Measurements from ENCODE around the gene JPT2.
A peak's percentile ranks its signal among the peaks of the same experiment; 100 is the strongest.
"Not testable (repeated sequence)": the region's sequence is repeated elsewhere in the genome, so short reads cannot be mapped to it uniquely, and the experiment has no call there.

JPT2 gene

GRCh38 chr16:1719559-1720229, 41.6 kb downstream of the JPT2 start:
- H3K4me1 ChIP-seq (ENCODE audit: insufficient read depth, low read length): peaks cover 23% of the 10 kb centered on the region
- H3K4me2 ChIP-seq (ENCODE audit: insufficient read depth, low read length); H3K9ac ChIP-seq (ENCODE audit: low read depth, low read length); H2AFZ ChIP-seq (ENCODE audit: low read depth, low read length); ATAC-seq (ENCODE audit: insufficient read depth, low read depth); H3K9me3 ChIP-seq (ENCODE audit: insufficient read depth, low read length, severe bottlenecking); H3K27me3 ChIP-seq (ENCODE audit: insufficient read depth, low read length, poor library complexity); H3K4me3 ChIP-seq (ENCODE audit: low read depth in 1 of 2, low read length in 2 of 2); DNase-seq; H3K27ac ChIP-seq (ENCODE audit: low read length): not testable (repeated sequence)
- H4K20me1 ChIP-seq (ENCODE audit: insufficient read depth, low read length): peaks cover 26% of the 10 kb centered on the region
- peaks cover 52% of the 10 kb centered on the region for H3K79me2 ChIP-seq (ENCODE audit: insufficient read depth, low read length)
- H3K36me3 ChIP-seq (ENCODE audit: insufficient read depth, low read length): peaks cover 16% of the 10 kb centered on the region

DNA sequence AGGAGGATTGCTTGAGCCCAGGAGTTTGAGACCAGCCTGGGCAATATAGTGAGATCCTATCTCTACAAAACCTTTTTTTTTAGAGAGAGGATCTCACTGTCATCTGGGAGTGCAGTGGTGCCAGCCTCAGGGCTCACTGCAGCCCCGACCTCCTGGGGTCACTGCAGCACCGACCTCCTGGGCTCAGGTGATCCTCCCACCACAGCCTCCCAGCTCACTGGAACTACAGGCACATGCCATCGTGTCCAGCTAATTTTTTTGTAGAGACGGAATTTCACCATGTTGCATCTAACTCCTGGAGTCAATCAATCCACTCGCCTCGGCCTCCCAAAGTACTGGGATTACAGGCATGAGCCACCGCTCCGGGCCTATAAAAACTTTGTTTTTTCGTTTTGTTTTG, 43.3 kb downstream of the JPT2 start:
- TF ChIP-seq EZH2 (IDR thresholded peaks at IDR 0.05; ENCODE audit: borderline replicate concordance, low read depth, low read length, severe bottlenecking) (no peak), CTCF (IDR thresholded peaks at IDR 0.05; ENCODE audit: borderline replicate concordance, extremely low read depth, low read length, poor library complexity, severe bottlenecking) (no peak)
- H3K27me3 ChIP-seq (ENCODE audit: insufficient read depth, low read length, poor library complexity): no peaks in the 10 kb centered on the region
- H4K20me1 ChIP-seq (ENCODE audit: insufficient read depth, low read length): peaks cover 22% of the 10 kb centered on the region
- no peaks in the 10 kb centered on the region for H3K9me3 ChIP-seq (ENCODE audit: insufficient read depth, low read length, severe bottlenecking)
- H3K36me3 ChIP-seq (ENCODE audit: insufficient read depth, low read length): peaks cover 18% of the 10 kb centered on the region
- no peak for ATAC-seq (ENCODE audit: insufficient read depth, low read depth)
- no peak overlapping the region; the same call in 1 of the 2 replicates for H3K4me2 ChIP-seq (ENCODE audit: insufficient read depth, low read length)
- peaks cover 38% of the 10 kb centered on the region for H3K79me2 ChIP-seq (ENCODE audit: insufficient read depth, low read length)
- no peak overlapping the region for H3K27ac ChIP-seq (ENCODE audit: low read length)
- no peak overlapping the region for H2AFZ ChIP-seq (ENCODE audit: low read depth, low read length)
- H3K4me1 ChIP-seq (ENCODE audit: insufficient read depth, low read length): peaks cover 23% of the 10 kb centered on the region
- no peak for DNase-seq
- no peak overlapping the region for H3K9ac ChIP-seq (ENCODE audit: low read depth, low read length)
- H3K4me3 ChIP-seq (ENCODE audit: low read depth in 1 of 2, low read length in 2 of 2): no peak overlapping the region

- Histone ChIP-seq H3K9me3 (ENCODE audit: insufficient read depth, low read length, severe bottlenecking) (no peaks in the 10 kb centered on the region), H3K79me2 (ENCODE audit: insufficient read depth, low read length) (peaks cover 35% of the 10 kb centered on the region), H3K4me1 (ENCODE audit: insufficient read depth, low read length) (peaks cover 23% of the 10 kb centered on the region), H3K36me3 (ENCODE audit: insufficient read depth, low read length) (peaks cover 39% of the 10 kb centered on the region), H3K27me3 (ENCODE audit: insufficient read depth, low read length, poor library complexity) (no peaks in the 10 kb centered on the region), H3K4me3 (ENCODE audit: low read depth in 1 of 2, low read length in 2 of 2) (no peak overlapping the region), H4K20me1 (ENCODE audit: insufficient read depth, low read length) (peaks cover 39% of the 10 kb centered on the region), H3K27ac (ENCODE audit: low read length) (0 out of 2 replicates have a peak overlapping the region, but pooled peaks have one; percentile 37), H3K9ac (ENCODE audit: low read depth, low read length) (no peak overlapping the region), H3K4me2 (ENCODE audit: insufficient read depth, low read length) (no peak overlapping the region), H2AFZ (ENCODE audit: low read depth, low read length) (no peak overlapping the region)
- no peak for TF ChIP-seq EZH2 (IDR thresholded peaks at IDR 0.05; ENCODE audit: borderline replicate concordance, low read depth, low read length, severe bottlenecking)
- peak; percentile 77 for TF ChIP-seq CTCF (IDR thresholded peaks at IDR 0.05; ENCODE audit: borderline replicate concordance, extremely low read depth, low read length, poor library complexity, severe bottlenecking)
- peak; percentile 38 for DNase-seq
- no peak for ATAC-seq (ENCODE audit: insufficient read depth, low read depth)
Measured at GRCh38 chr16:1723450-1724147, 45.5 kb downstream of the JPT2 start.

DNA sequence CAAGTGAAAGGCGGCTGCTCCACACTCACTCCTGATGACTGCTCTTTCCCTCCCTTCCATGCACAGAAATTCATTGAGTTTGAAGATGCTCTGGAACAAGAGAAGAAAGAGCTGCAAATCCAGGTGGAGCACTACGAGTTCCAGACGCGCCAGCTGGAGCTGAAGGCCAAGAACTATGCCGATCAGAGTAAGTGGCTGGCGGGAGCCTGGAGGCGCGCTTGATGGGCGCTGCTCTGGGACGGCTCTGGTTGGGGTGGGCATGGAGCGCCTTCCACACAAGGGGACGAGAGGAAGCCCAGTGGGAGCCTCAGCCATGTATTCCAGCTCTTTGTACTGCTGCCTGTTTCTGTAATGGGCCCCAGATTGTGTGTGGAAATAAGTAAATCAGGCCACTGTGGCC, 46.4 kb downstream of the JPT2 start:
- H3K27me3 ChIP-seq (ENCODE audit: insufficient read depth, low read length, poor library complexity): no peaks in the 10 kb centered on the region
- H3K27ac ChIP-seq (ENCODE audit: low read length): no peak overlapping the region
- peaks cover 26% of the 10 kb centered on the region for H3K79me2 ChIP-seq (ENCODE audit: insufficient read depth, low read length)
- H3K4me2 ChIP-seq (ENCODE audit: insufficient read depth, low read length): no peak overlapping the region
- peaks cover 23% of the 10 kb centered on the region for H3K4me1 ChIP-seq (ENCODE audit: insufficient read depth, low read length)
- no peak overlapping the region for H2AFZ ChIP-seq (ENCODE audit: low read depth, low read length)
- no peak overlapping the region for H3K4me3 ChIP-seq (ENCODE audit: low read depth in 1 of 2, low read length in 2 of 2)
- TF ChIP-seq EZH2 (IDR thresholded peaks at IDR 0.05; ENCODE audit: borderline replicate concordance, low read depth, low read length, severe bottlenecking) (no peak), CTCF (IDR thresholded peaks at IDR 0.05; ENCODE audit: borderline replicate concordance, extremely low read depth, low read length, poor library complexity, severe bottlenecking) (no peak)
- H4K20me1 ChIP-seq (ENCODE audit: insufficient read depth, low read length): peaks cover 35% of the 10 kb centered on the region
- H3K9ac ChIP-seq (ENCODE audit: low read depth, low read length): no peak overlapping the region
- H3K36me3 ChIP-seq (ENCODE audit: insufficient read depth, low read length): peaks cover 48% of the 10 kb centered on the region
- no peak for ATAC-seq (ENCODE audit: insufficient read depth, low read depth)
- H3K9me3 ChIP-seq (ENCODE audit: insufficient read depth, low read length, severe bottlenecking): no peaks in the 10 kb centered on the region
- DNase-seq: no peak

Data from DND-41 (cell line).